ENCODE data around the gene MEGF6.

DNA sequence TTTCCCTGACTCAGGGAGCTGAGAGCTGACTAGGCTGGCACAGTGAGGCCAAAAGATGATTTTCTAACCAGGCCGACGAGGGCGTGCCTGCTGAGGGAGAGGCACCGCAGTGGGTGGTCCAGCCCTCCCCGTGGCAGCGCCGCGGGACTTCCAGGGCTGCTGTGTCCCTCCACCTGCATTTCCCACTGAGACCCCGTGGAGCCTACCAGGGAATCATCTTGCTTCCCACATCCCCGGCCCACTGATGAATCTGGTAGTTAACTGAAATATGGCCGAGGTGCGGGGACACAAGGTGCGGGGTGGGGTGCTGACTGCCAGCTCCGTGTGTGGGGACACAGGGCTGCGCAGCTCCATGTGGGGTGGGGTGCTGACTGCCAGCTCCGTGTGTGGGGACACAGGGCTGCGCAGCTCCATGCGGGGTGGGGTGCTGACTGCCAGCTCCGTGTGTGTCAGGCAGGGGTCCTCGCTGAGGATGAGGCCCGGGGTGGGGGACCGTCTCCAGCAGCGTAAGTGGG, 28.1 kb upstream of the MEGF6 start:
- TF ChIP-seq POLR2AphosphoS5 (IDR thresholded peaks at IDR 0.05), result no peak
- TF ChIP-seq, protein P1, sequence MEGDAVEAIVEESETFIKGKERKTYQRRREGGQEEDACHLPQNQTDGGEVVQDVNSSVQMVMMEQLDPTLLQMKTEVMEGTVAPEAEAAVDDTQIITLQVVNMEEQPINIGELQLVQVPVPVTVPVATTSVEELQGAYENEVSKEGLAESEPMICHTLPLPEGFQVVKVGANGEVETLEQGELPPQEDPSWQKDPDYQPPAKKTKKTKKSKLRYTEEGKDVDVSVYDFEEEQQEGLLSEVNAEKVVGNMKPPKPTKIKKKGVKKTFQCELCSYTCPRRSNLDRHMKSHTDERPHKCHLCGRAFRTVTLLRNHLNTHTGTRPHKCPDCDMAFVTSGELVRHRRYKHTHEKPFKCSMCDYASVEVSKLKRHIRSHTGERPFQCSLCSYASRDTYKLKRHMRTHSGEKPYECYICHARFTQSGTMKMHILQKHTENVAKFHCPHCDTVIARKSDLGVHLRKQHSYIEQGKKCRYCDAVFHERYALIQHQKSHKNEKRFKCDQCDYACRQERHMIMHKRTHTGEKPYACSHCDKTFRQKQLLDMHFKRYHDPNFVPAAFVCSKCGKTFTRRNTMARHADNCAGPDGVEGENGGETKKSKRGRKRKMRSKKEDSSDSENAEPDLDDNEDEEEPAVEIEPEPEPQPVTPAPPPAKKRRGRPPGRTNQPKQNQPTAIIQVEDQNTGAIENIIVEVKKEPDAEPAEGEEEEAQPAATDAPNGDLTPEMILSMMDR (IDR thresholded peaks at IDR 0.05), result no peak
